ENCODE measurements around the gene COG7. TPM values are rescaled to one million over a fixed set of nuclear protein-coding genes. Genes with fewer than 3 reads are reported as not detected.

COG7 gene
- total and polyA plus RNA-seq, 2 of the 13 experiments (the other 11 are each of a cell fraction or from before 2014, with no cell fraction given), result 12.6 to 54.5 TPM

GRCh38 chr16:23452572-23453337 lies at the start of gene COG7 (continued):
- TF ChIP-seq SALL1 (CRISPR knock-in tag; IDR thresholded peaks at IDR 0.05) (peak; percentile 92), ZBTB25 (CRISPR knock-in tag; IDR thresholded peaks at IDR 0.05) (peak; percentile 92; the same call in 1 of the 2 replicates), ZNF710 (CRISPR knock-in tag; IDR thresholded peaks at IDR 0.05; ENCODE audit: borderline replicate concordance) (peak; percentile 88; the same call in 1 of the 2 replicates), ZMAT5 (CRISPR knock-in tag; IDR thresholded peaks at IDR 0.05; ENCODE audit: borderline replicate concordance, low read depth) (peak; percentile 71; the same call in 1 of the 2 replicates), PTBP1 (IDR thresholded peaks at IDR 0.05; ENCODE audit: low read depth, low read length, poor library complexity, severe bottlenecking) (peak; percentile 47), ADNP (CRISPR knock-in tag; IDR thresholded peaks at IDR 0.05) (0 out of 2 replicates have a peak, but pooled peaks have one; percentile 30), ZNF619 (CRISPR knock-in tag; IDR thresholded peaks at IDR 0.05) (peak; percentile 89), ZSCAN25 (CRISPR knock-in tag; IDR thresholded peaks at IDR 0.05) (peak; percentile 93; the same call in 1 of the 2 replicates), BCLAF1 (IDR thresholded peaks at IDR 0.05) (no peak), HOXA9 (CRISPR knock-in tag; IDR thresholded peaks at IDR 0.05; ENCODE audit: borderline replicate concordance) (0 out of 2 replicates have a peak, but pooled peaks have one; percentile 47), GTF3A (CRISPR knock-in tag; conservative IDR thresholded peaks at IDR 0.05) (peak; percentile 72), KDM3A (CRISPR knock-in tag; IDR thresholded peaks at IDR 0.05; ENCODE audit: low read depth) (peak; percentile 86), AGO1 (IDR thresholded peaks at IDR 0.05; ENCODE audit: low read depth, low read length, poor library complexity, severe bottlenecking) (peak; percentile 81), STAT6 (CRISPR knock-in tag; IDR thresholded peaks at IDR 0.05; ENCODE audit: borderline replicate concordance) (peak; percentile 92; the same call in 1 of the 2 replicates), SOX13 (IDR thresholded peaks at IDR 0.05) (peak; percentile 64; the same call in 1 of the 2 replicates), SOX13 (CRISPR knock-in tag; conservative IDR thresholded peaks at IDR 0.05 in 1 of 2, IDR thresholded peaks at IDR 0.05 in 1 of 2) (peak in 1 of 2 experiments; percentile 52; a peak in 1 of 4 replicates), TERF1 (CRISPR knock-in tag; IDR thresholded peaks at IDR 0.05) (no peak)

All from HepG2 (cell line).